WERI-Rb-1 (cell line): ENCODE measurements around the gene DDX11.
"Not testable (repeated sequence)": the region's sequence is repeated elsewhere in the genome, so short reads cannot be mapped to it uniquely, and the experiment has no call there.

Experiments used
- DNase-seq: peaks from one replicate; pipeline ENCODE4 v3.0.0-alpha.2; 2020
- H3K27ac ChIP-seq: fragments of 250-450 bp; sonication (Bioruptor Pico); 2 replicates; pipeline ENCODE4 v1.5.1; 2020; ENCODE audit warnings: mild to moderate bottlenecking, moderate library complexity
- H3K27me3 ChIP-seq: fragments of 250-450 bp; sonication (Bioruptor Pico); 2 replicates; pipeline ENCODE4 v1.5.1; 2021; ENCODE audit warnings: mild to moderate bottlenecking, low read depth, moderate library complexity; ENCODE audit not compliant: insufficient read depth, severe bottlenecking
- H3K36me3 ChIP-seq: fragments of 250-450 bp; sonication (Bioruptor Pico); 2 replicates; pipeline ENCODE4 v1.5.1; 2020; ENCODE audit warnings: mild to moderate bottlenecking, moderate library complexity
- H3K4me3 ChIP-seq: 2 replicates; pipeline ENCODE4 v1.5.1; 2011; ENCODE audit warnings: low read depth, mild to moderate bottlenecking, control low read depth, low read length
- H3K9me3 ChIP-seq: fragments of 250-450 bp; sonication (Bioruptor Pico); 2 replicates; pipeline ENCODE4 v1.5.1; 2021; ENCODE audit warnings: mild to moderate bottlenecking, moderate library complexity; ENCODE audit not compliant: severe bottlenecking
- TF ChIP-seq, protein P1 (sequence below): IDR thresholded peaks from 2 replicates; pipeline ENCODE4 v1.5.1; 2011; ENCODE audit warnings: low read depth, mild to moderate bottlenecking, control low read depth, inconsistent platforms, low read length

DDX11 gene

DNA sequence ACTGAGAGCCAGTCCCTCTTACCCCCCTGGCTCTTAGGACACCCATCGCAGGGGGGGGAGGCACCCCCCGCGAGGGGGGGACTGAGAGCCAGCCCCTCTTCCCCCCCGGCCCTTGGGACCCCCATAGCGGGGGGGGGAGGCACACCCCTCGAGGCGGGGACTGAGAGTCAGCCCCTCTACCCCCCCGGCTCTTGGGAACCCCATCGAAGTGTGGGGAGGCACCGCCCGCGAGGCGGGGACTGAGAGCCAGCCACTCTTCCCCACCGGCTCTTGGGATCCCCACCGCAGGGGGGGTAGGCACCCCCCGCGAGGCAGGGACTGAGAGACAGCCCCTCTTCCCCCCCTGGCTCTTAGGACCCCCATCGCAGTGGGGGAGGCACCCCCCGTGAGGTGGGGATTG is 48.8 kb downstream of the DDX11 start:
- DNase-seq = no peak
- no peaks in the 10 kb centered on the region for H3K27me3 ChIP-seq
- no peak overlapping the region for H3K27ac ChIP-seq
- no peaks in the 10 kb centered on the region for H3K9me3 ChIP-seq
- no peaks in the 10 kb centered on the region for H3K36me3 ChIP-seq
- no peak overlapping the region for H3K4me3 ChIP-seq
- TF ChIP-seq, protein P1, sequence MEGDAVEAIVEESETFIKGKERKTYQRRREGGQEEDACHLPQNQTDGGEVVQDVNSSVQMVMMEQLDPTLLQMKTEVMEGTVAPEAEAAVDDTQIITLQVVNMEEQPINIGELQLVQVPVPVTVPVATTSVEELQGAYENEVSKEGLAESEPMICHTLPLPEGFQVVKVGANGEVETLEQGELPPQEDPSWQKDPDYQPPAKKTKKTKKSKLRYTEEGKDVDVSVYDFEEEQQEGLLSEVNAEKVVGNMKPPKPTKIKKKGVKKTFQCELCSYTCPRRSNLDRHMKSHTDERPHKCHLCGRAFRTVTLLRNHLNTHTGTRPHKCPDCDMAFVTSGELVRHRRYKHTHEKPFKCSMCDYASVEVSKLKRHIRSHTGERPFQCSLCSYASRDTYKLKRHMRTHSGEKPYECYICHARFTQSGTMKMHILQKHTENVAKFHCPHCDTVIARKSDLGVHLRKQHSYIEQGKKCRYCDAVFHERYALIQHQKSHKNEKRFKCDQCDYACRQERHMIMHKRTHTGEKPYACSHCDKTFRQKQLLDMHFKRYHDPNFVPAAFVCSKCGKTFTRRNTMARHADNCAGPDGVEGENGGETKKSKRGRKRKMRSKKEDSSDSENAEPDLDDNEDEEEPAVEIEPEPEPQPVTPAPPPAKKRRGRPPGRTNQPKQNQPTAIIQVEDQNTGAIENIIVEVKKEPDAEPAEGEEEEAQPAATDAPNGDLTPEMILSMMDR = no peak

DNA sequence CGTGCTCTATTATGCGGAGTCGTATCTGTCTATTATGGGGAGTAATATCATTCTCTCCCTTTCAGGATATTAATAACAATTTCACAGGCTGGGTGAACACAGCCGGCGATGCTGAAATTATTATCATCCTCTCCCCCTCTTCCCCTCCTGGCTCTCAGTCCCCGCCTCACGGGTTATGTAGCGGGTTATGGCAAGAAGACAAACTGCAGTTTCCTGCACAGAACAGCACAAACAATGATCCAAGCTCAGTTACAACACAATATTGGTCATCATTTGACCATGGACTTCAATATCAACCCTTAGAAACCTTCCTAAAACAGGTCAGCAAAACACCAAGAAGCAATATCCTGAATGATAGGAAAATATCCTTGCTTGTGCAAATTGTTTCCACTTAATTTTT is 50.5 kb downstream of the DDX11 start:
- DNase-seq, H3K27ac ChIP-seq, H3K4me3 ChIP-seq, H3K27me3 ChIP-seq, H3K9me3 ChIP-seq, H3K36me3 ChIP-seq: not testable (repeated sequence)

DNA sequence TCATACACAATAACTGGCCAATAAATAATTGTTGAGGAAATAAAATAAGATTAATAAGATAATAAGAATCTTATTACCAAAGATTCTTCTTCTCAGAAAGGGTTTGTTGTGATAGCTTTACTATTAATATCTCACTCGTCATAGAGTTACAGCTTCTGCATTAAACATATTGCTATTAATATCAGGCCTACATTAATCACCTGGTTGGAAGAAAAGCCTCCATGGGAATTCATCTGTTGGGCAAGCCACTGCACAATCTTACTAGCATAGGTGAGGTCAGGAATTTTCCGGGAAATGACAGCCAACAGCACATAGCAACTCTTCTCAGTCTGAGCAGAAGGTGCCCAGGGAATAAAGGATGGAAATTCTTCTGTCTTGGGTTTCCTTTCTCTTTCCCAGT is 51.5 kb downstream of the DDX11 start:
- H3K27me3 ChIP-seq, DNase-seq, H3K27ac ChIP-seq, H3K36me3 ChIP-seq, H3K4me3 ChIP-seq, H3K9me3 ChIP-seq: not testable (repeated sequence)

DNA sequence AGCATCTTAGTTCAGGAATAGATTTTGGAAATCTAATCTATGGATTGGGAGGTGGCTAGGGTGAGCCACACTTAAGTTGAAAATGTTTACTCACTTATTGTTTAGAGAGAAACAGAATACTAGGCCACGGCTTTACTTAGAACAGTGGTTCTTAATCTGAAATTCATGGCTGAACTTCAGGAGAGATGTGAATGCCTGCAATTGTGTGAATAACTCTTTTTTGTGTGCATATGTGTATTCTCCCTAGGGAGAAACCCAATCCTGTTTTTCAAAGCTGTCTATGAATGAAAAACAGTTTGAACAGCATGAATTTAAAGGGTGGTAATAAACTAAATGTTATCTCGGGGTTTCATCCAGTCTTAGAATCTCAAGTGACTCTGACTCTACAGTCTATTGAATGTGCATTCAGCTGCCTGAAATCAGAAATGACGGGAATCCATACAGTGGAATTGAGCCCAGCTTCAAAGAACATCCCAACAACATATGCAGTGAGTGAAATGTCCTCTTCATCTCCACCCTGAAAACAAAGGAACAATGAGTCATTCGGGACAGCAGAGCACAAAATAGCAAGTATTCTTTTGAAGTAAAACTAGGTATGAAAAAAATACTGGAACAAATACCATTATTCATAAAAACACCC is 53.7 kb downstream of the DDX11 start:
- not testable (repeated sequence) for DNase-seq, H3K9me3 ChIP-seq

DNA sequence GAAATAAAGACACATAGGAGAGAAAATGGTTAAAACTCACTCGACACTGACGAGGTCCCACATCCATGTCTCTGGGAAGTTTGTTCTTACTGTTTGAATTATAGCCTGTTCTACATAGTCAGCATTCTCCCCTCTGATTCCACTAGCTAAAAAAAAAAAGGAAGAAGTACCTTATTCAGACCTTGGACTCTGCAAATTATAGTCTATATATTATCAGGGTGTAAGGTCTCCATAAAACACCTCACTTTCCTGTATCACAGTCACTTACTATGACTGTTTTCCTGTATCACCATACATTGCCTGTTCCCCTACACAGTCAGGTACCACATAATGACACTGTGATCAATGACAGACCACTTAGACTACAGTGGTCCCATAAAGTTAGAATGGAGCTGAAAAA is 62.9 kb downstream of the DDX11 start:
- not testable (repeated sequence) for H3K27ac ChIP-seq, H3K36me3 ChIP-seq, H3K4me3 ChIP-seq

More for the DNA sequence above, 53.7 kb downstream of the DDX11 start:
- H3K36me3 ChIP-seq, H3K27me3 ChIP-seq, H3K27ac ChIP-seq, H3K4me3 ChIP-seq: not testable (repeated sequence)

DNA sequence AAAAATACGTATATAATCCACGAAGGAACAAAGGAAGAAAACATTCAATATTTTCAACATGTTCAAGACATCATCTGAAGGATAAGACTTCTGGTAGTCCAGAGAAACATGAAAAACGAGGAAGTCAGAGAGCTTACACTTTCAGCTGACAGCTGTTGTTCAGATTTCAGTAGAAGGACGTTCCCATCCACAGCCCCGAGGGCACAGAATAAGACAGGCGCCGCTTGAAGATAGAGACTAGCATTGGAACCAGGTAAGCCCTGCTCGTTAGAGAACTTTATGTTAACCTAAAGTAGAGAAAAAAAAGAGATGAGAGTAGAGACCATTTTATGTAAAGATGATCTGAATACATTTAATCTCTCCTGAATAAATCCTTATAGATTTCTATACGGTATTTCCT is 71.1 kb downstream of the DDX11 start:
- not testable (repeated sequence) for H3K27ac ChIP-seq, H3K4me3 ChIP-seq, H3K9me3 ChIP-seq, DNase-seq, H3K36me3 ChIP-seq, H3K27me3 ChIP-seq

More for the DNA sequence above, 62.9 kb downstream of the DDX11 start:
- H3K9me3 ChIP-seq, H3K27me3 ChIP-seq, DNase-seq: not testable (repeated sequence)

DNA sequence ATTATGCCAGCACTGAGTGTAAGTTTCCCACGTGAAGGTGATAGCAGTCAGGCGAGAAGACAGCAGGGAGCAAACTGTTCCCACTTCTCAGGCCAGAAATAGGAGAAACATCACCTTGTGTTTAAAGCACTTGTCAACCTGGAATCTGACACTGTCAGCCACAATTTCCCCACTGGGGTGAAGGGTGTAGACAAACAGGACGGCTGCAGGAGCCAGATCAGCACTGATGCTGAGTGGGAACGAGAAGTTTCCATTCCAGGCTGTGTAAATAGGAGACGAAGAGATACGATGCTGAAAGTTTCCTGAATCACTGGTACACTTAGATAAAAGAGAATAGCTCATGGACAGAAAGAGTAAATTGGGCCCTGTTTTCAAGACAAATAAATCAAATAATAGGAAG is 71.6 kb downstream of the DDX11 start:
- H3K36me3 ChIP-seq, H3K27me3 ChIP-seq, H3K9me3 ChIP-seq, DNase-seq, H3K27ac ChIP-seq, H3K4me3 ChIP-seq: not testable (repeated sequence)

DNA sequence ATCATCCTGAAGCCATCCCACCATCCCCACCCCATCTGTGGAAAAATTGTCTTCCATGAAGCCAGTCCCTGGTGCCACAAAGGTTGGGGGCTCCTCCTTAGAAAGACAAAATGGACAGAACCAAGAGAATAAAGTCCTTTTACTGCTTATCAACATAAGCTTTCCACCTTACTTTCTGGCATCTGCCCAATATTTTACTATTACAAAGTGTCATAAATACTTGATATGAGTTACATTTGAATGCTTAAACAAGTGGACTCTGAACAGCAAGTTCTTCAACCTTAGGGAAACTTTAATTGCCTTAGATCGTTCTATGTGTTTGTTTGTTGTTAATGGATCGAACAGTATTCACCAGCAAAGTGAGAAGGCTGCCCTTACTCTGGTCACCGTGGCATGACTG is 73.8 kb downstream of the DDX11 start:
- H3K9me3 ChIP-seq, H3K27ac ChIP-seq, DNase-seq, H3K36me3 ChIP-seq, H3K27me3 ChIP-seq, H3K4me3 ChIP-seq: not testable (repeated sequence)

DNA sequence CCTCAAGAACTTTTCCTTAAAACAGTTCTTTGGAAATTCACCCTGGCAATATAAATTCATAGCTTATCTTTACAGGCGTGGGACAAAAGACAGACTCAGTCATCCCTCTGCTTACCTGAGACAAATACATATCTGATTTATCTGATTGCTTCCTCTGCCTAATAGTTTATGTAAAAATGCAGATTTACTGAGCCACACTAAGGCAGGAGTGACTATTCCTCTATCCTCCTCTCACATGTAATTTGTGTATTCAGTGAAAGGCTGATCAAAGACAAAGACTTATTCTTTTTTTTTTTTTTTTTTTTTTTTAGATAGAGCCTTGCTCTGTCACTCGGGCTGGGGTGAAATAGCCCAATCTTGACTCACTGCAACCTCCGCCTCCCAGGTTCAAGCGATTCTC is 77.1 kb downstream of the DDX11 start:
- H3K27me3 ChIP-seq, H3K27ac ChIP-seq, H3K4me3 ChIP-seq, H3K36me3 ChIP-seq, H3K9me3 ChIP-seq, DNase-seq: not testable (repeated sequence)
